GM20000 (cell line): Measurements from ENCODE around the gene ST6GALNAC3.

ENCODE experiments used
- DNase-seq: peaks from one replicate; pipeline ENCODE4 v3.0.0; 2012; ENCODE audit warnings: low spot score
- CTCF ChIP-seq: IDR thresholded peaks from 2 replicates; pipeline ENCODE4 v1.5.1; 2012; ENCODE audit warnings: mild to moderate bottlenecking, control low read depth; ENCODE audit errors: extremely low read depth, missing control alignments

ST6GALNAC3 gene

DNA sequence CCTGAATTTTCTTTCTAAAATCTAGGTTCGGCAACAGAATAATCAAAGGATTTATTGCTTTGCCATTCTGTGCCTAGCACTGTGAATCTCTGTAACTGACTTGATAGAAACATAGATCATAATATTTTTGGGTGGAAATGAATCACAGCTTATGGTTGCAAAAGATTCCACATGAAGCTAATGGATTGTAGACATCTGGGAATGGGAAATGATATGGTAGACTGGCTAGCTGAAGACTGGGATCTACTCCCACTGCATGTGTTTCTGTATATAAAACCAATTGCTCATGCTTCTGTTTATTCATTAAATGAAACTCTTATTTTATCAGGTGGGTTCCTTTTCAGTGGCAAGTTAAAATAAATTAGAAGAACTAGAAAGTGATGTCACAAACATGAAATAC lies 395.6 kb downstream of the ST6GALNAC3 start:
- no peak for TF ChIP-seq CTCF

DNA sequence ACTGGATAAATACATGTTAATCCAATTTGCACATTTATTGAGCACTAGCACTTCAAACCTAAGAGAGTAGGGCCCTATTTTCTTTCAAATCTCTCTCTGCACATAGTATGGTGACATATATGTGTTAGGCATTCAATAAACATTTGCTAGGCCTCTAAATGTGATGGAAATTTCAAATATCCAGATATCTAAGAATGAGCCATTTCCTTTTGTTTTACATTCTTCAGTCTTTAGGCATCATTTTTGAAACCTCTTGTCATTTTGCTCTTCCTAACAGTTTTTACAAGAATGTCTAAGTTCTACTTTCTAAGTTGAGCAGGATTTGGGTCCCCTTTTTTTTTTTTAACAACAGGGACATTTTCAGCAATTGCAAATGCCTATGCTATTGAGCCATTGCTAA lies 397.0 kb downstream of the ST6GALNAC3 start:
- no peak for TF ChIP-seq CTCF
- no peak for DNase-seq

More for the DNA sequence above, 395.6 kb downstream of the ST6GALNAC3 start:
- DNase-seq, result no peak

DNA sequence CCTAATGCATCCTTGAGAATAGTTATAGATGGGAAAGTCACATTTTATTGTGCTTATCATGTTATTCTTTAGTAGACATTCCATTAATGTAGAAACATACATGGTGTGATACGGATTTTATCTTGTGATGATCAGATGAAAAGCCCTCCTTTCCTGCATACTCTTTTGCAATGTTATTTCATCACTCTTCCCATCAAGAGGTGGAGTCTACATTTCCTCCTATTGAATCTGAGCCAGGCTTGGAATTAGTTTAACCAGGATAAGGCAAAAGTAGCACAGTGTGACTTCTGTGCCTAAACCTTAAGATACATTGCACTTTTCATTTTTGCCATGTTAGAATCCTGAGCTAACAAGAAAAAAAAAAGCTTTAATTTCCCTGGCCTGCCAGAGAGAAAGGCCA lies 399.0 kb downstream of the ST6GALNAC3 start:
- TF ChIP-seq CTCF, result no peak
- no peak for DNase-seq

- no peak for DNase-seq
- no peak for TF ChIP-seq CTCF
These were observed 400.4 kb downstream of the ST6GALNAC3 start for GRCh38 chr1:76474922-76475321.

GRCh38 chr1:76477156-76477555 lies 402.6 kb downstream of the ST6GALNAC3 start:
- no peak for DNase-seq
- TF ChIP-seq CTCF, result no peak

GRCh38 chr1:76480827-76481226 lies 406.3 kb downstream of the ST6GALNAC3 start:
- TF ChIP-seq CTCF, result no peak
- no peak for DNase-seq

DNA sequence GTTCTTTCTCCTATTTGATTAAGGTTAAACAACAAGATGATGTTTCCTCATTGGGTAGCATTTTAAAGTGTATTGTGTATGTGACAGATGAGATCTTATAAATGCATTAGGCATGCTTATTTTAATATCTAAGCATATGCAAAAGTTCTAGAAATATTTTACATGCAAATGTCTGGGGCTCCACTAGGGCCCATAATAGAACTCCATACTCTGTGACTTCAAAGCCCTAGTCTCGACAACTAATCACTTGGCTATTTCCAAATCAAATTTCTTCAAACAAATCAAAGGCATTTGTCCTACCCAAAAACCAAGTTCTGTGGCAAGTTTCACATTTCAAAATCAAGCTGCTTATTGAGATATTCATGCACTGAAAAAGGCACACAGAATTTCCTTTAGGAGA lies 407.1 kb downstream of the ST6GALNAC3 start:
- DNase-seq, result no peak
- TF ChIP-seq CTCF, result no peak

DNA sequence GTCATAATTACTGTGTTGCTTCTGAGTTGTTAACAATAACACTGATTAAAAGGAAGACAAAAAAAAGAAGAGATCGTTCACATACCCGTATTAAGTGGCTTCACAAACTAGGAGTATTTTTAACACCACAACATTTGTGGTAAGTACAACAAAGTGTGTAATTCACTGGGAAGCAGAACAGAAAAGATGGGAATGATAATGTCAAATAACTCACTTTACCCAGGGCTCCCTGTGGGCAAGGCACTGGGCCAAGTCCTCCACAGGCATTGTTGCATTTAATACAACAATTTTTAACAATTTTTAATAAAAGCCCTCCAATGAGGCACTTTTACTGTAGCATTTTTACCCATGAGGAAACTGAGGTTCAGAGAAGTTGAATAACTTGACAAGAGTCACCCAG lies 407.7 kb downstream of the ST6GALNAC3 start:
- no peak for DNase-seq
- TF ChIP-seq CTCF, result no peak
